KMS-11 (cell line): ENCODE data around the gene TOX2.

Experiments
- H2AFZ ChIP-seq: fragments of 200-600 bp; sonication (generic); 2 replicates; pipeline ENCODE4 v1.6.1; 2016; ENCODE audit warnings: antibody characterized with exemption, mixed run types, low read depth
- H3K27ac ChIP-seq: fragments of 200-600 bp; sonication (generic); 2 replicates; pipeline ENCODE4 v1.6.1; 2016; ENCODE audit warnings: mild to moderate bottlenecking, mixed run types
- H3K27me3 ChIP-seq: fragments of 200-600 bp; sonication (generic); 2 replicates; pipeline ENCODE4 v1.6.1; 2017; ENCODE audit warnings: mild to moderate bottlenecking, low read depth, mixed run types, moderate library complexity; ENCODE audit not compliant: insufficient read depth
- H3K36me3 ChIP-seq: fragments of 200-600 bp; sonication (generic); 2 replicates; pipeline ENCODE4 v1.6.1; 2017; ENCODE audit warnings: mild to moderate bottlenecking, mixed run types; ENCODE audit not compliant: insufficient read depth
- H3K4me1 ChIP-seq: fragments of 200-600 bp; sonication (generic); 2 replicates; pipeline ENCODE4 v1.6.1; 2016; ENCODE audit warnings: mild to moderate bottlenecking, low read depth, mixed run types; ENCODE audit not compliant: poor library complexity, severe bottlenecking
- H3K4me2 ChIP-seq: fragments of 200-600 bp; sonication (generic); 2 replicates; pipeline ENCODE4 v1.7.0; 2016; ENCODE audit warnings: mild to moderate bottlenecking, mixed run types
- H3K4me3 ChIP-seq: fragments of 200-600 bp; sonication (generic); IDR thresholded peaks from 2 replicates; pipeline ENCODE4 v1.6.1; 2017; ENCODE audit warnings: low read depth, low read length, mixed read lengths; ENCODE audit not compliant: insufficient read depth
- H3K79me2 ChIP-seq: fragments of 200-600 bp; sonication (generic); 2 replicates; pipeline ENCODE4 v1.6.1; 2016; ENCODE audit warnings: low read depth, mixed run types; ENCODE audit not compliant: insufficient read depth
- H3K9ac ChIP-seq: fragments of 200-600 bp; sonication (generic); 2 replicates; pipeline ENCODE4 v1.6.1; 2016; ENCODE audit warnings: mild to moderate bottlenecking, mixed run types
- H4K20me1 ChIP-seq: fragments of 200-600 bp; sonication (generic); 2 replicates; pipeline ENCODE4 v1.6.1; 2016; ENCODE audit warnings: mild to moderate bottlenecking, mixed run types; ENCODE audit not compliant: insufficient read depth
- TF ChIP-seq, protein P1 (sequence below): fragments of 200-600 bp; sonication (generic); conservative IDR thresholded peaks from 2 replicates; pipeline ENCODE4 v1.6.1; 2017; ENCODE audit warnings: low read depth, mild to moderate bottlenecking, antibody characterized with exemption, low read length, moderate library complexity, mixed read lengths

Gene TOX2

GRCh38 chr20:44089987-44090674 is 175.5 kb downstream of the TOX2 start:
- TF ChIP-seq, protein P1, sequence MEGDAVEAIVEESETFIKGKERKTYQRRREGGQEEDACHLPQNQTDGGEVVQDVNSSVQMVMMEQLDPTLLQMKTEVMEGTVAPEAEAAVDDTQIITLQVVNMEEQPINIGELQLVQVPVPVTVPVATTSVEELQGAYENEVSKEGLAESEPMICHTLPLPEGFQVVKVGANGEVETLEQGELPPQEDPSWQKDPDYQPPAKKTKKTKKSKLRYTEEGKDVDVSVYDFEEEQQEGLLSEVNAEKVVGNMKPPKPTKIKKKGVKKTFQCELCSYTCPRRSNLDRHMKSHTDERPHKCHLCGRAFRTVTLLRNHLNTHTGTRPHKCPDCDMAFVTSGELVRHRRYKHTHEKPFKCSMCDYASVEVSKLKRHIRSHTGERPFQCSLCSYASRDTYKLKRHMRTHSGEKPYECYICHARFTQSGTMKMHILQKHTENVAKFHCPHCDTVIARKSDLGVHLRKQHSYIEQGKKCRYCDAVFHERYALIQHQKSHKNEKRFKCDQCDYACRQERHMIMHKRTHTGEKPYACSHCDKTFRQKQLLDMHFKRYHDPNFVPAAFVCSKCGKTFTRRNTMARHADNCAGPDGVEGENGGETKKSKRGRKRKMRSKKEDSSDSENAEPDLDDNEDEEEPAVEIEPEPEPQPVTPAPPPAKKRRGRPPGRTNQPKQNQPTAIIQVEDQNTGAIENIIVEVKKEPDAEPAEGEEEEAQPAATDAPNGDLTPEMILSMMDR: no peak
- Histone ChIP-seq H3K27me3 (no peaks in the 10 kb centered on the region), H2AFZ (peak overlapping the region; percentile 40), H3K79me2 (no peaks in the 10 kb centered on the region), H3K4me1 (peaks cover 35% of the 10 kb centered on the region), H3K4me3 (no peak overlapping the region), H4K20me1 (no peaks in the 10 kb centered on the region), H3K4me2 (peak overlapping the region; percentile 37; the same call in 1 of the 2 replicates), H3K36me3 (no peaks in the 10 kb centered on the region), H3K9ac (no peak overlapping the region), H3K27ac (peak overlapping the region; percentile 11; the same call in 1 of the 2 replicates)

GRCh38 chr20:44091026-44091425 is 176.4 kb downstream of the TOX2 start:
- Histone ChIP-seq H2AFZ (no peak overlapping the region), H3K27me3 (no peaks in the 10 kb centered on the region), H3K4me2 (no peak overlapping the region), H3K4me3 (no peak overlapping the region), H3K36me3 (no peaks in the 10 kb centered on the region), H3K27ac (no peak overlapping the region), H3K9ac (no peak overlapping the region), H3K79me2 (no peaks in the 10 kb centered on the region), H3K4me1 (peaks cover 35% of the 10 kb centered on the region), H4K20me1 (no peaks in the 10 kb centered on the region)
- TF ChIP-seq, protein P1: no peak

- H3K4me3 ChIP-seq: no peak overlapping the region
- H4K20me1 ChIP-seq: no peaks in the 10 kb centered on the region
- peak overlapping the region; percentile 25; the same call in 1 of the 2 replicates for H2AFZ ChIP-seq
- no peak overlapping the region for H3K27ac ChIP-seq
- H3K4me2 ChIP-seq: no peak overlapping the region
- no peaks in the 10 kb centered on the region for H3K36me3 ChIP-seq
- no peak overlapping the region for H3K9ac ChIP-seq
- H3K27me3 ChIP-seq: no peaks in the 10 kb centered on the region
- TF ChIP-seq, protein P1: peak; percentile 96
- no peaks in the 10 kb centered on the region for H3K79me2 ChIP-seq
- H3K4me1 ChIP-seq: peaks cover 35% of the 10 kb centered on the region
Observed at GRCh38 chr20:44092551-44093248, 178.0 kb downstream of the TOX2 start.

GRCh38 chr20:44093249-44093582 is 178.6 kb downstream of the TOX2 start:
- H3K27me3 ChIP-seq: no peaks in the 10 kb centered on the region
- no peak overlapping the region for H3K9ac ChIP-seq
- no peak overlapping the region for H3K4me3 ChIP-seq
- peaks cover 35% of the 10 kb centered on the region for H3K4me1 ChIP-seq
- peak overlapping the region; percentile 25; the same call in 1 of the 2 replicates for H2AFZ ChIP-seq
- no peak overlapping the region for H3K27ac ChIP-seq
- H3K79me2 ChIP-seq: no peaks in the 10 kb centered on the region
- H4K20me1 ChIP-seq: no peaks in the 10 kb centered on the region
- H3K4me2 ChIP-seq: no peak overlapping the region
- no peaks in the 10 kb centered on the region for H3K36me3 ChIP-seq
- TF ChIP-seq, protein P1: peak; percentile 64
